ENCODE results near the gene SLC22A23. TPM values are rescaled to one million over a fixed set of nuclear protein-coding genes. Genes with fewer than 3 reads are reported as not detected.

Gene SLC22A23
- polyA plus RNA-seq, 1 donor (not counting 4 experiments of a cell fraction or from before 2014, with no cell fraction given): 4.3 TPM

DNA sequence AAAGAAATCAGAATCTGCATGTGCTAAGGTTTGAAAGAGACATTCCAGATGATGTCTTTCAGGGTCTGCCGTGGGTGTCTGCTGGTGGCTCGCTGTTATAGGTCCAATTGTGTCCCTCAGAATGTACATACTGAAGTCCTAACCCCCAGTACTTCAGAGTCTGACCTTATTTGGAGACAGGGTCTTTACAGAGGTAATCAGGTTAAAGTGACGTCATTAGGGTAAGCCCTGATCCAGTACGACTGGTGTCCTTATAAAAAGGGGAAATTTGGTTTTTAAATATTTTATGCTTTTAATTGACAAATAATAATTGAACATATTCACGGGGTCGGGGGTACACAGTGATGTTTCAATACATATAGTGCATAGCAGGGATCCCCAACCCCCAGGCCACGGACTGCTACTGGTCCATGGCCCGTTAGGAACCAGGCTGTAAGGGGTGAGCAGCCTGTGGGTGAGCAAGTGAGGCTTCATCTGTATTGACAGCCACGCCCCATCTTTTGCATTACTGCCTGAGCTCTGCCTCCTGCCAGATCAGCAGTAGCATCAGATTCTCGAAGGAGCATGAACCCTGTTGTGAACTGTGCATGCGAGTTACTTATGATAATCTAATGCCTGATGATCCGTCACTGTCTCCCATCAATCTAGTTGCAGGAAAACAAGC, 33.2 kb upstream of the SLC22A23 start:
- TF ChIP-seq EZH2 (IDR thresholded peaks at IDR 0.05; ENCODE audit: low read length): no peak
- TF ChIP-seq, protein P1, sequence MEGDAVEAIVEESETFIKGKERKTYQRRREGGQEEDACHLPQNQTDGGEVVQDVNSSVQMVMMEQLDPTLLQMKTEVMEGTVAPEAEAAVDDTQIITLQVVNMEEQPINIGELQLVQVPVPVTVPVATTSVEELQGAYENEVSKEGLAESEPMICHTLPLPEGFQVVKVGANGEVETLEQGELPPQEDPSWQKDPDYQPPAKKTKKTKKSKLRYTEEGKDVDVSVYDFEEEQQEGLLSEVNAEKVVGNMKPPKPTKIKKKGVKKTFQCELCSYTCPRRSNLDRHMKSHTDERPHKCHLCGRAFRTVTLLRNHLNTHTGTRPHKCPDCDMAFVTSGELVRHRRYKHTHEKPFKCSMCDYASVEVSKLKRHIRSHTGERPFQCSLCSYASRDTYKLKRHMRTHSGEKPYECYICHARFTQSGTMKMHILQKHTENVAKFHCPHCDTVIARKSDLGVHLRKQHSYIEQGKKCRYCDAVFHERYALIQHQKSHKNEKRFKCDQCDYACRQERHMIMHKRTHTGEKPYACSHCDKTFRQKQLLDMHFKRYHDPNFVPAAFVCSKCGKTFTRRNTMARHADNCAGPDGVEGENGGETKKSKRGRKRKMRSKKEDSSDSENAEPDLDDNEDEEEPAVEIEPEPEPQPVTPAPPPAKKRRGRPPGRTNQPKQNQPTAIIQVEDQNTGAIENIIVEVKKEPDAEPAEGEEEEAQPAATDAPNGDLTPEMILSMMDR (optimal IDR thresholded peaks at IDR 0.05 in 1 of 3, IDR thresholded peaks at IDR 0.05 in 1 of 3, conservative IDR thresholded peaks at IDR 0.05 in 1 of 3; ENCODE audit: extremely low read depth in 1 of 3, insufficient read depth in 2 of 3, low read length in 3 of 3): no peak
- Histone ChIP-seq H3K9me3 (ENCODE audit: control insufficient read depth, low read depth, low read length) (peaks cover under 1% of the 10 kb centered on the region), H3K4me3 (ENCODE audit: control insufficient read depth in 2 of 3, extremely low read depth in 1 of 3, insufficient read depth in 2 of 3, low read depth in 1 of 3, low read length in 3 of 3) (no peak overlapping the region), H3K36me3 (ENCODE audit: control insufficient read depth in 2 of 2, extremely low read depth in 1 of 2, insufficient read depth in 2 of 2, low read length in 2 of 2) (no peaks in the 10 kb centered on the region), H3K9ac (ENCODE audit: control insufficient read depth, extremely low read depth, insufficient read depth, low read length) (no peak overlapping the region), H3K27me3 (ENCODE audit: control insufficient read depth, extremely low read depth, insufficient read depth, low read length) (no peaks in the 10 kb centered on the region), H2AFZ (ENCODE audit: control insufficient read depth, low read length) (no peak overlapping the region), H3K9me1 (ENCODE audit: control insufficient read depth, extremely low read depth, insufficient read depth, low read length) (no peaks in the 10 kb centered on the region), H3K4me2 (ENCODE audit: control insufficient read depth, extremely low read depth, insufficient read depth, low read depth, low read length) (no peak overlapping the region), H3K27ac (ENCODE audit: control insufficient read depth, insufficient read depth, low read length) (no peak overlapping the region), H3K4me1 (ENCODE audit: control insufficient read depth, extremely low read depth, insufficient read depth, low read length) (peaks cover 4% of the 10 kb centered on the region), H3K79me2 (ENCODE audit: control insufficient read depth, insufficient read depth, low read length) (no peaks in the 10 kb centered on the region), H4K20me1 (ENCODE audit: control insufficient read depth, extremely low read depth, insufficient read depth, low read length) (no peaks in the 10 kb centered on the region)
- dilution Hi-C loops (cut with MboI; ENCODE audit: extremely low pct_ligation_motif_present, low sequenced_read_pairs): no loop called here
- FAIRE-seq (no peak), DNase-seq (ENCODE audit: low read depth, low spot score) (no peak)

DNA sequence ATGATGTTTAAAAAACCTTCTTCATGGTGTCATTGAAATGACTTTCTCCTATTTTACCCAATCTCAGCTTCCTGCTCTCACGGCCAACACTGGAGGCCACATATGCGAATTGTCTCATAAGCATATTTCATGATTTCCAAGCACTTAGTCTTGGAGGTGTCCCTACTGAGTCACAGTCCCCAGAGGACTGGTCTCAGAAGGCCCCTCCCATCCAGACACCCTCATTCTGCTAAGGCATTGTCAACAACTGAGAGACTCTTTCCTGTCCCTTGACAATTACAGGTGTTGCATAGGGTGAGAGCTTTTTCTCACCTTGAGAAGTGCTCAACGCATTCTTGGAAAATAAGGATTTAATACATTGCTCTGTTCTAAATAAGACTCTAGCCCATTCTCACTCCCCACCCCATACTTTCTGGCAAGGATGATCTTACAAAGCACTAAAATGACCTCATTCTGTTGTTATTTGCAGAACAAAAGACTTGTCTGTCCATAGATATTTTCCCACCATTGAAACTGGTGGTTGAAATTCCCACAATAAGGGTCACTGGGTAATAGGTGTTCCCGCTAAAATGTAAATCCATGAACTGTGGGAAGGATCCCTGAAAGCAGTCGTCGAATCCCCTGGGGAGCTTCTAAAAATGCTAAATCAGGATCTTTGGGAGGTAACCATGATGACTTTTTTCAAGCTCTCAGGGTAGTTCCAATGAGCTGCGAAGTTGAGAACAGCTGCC, 32.3 kb upstream of the SLC22A23 start:
- H3K9ac ChIP-seq (ENCODE audit: control insufficient read depth, extremely low read depth, insufficient read depth, low read length): no peak overlapping the region
- TF ChIP-seq, protein P1 (optimal IDR thresholded peaks at IDR 0.05 in 1 of 3, IDR thresholded peaks at IDR 0.05 in 1 of 3, conservative IDR thresholded peaks at IDR 0.05 in 1 of 3; ENCODE audit: extremely low read depth in 1 of 3, insufficient read depth in 2 of 3, low read length in 3 of 3): no peak
- TF ChIP-seq EZH2 (IDR thresholded peaks at IDR 0.05; ENCODE audit: low read length): no peak
- DNase-seq (ENCODE audit: low read depth, low spot score) (no peak), FAIRE-seq (peak; percentile 26)
- no peaks in the 10 kb centered on the region for H3K36me3 ChIP-seq (ENCODE audit: control insufficient read depth in 2 of 2, extremely low read depth in 1 of 2, insufficient read depth in 2 of 2, low read length in 2 of 2)
- H3K79me2 ChIP-seq (ENCODE audit: control insufficient read depth, insufficient read depth, low read length): no peaks in the 10 kb centered on the region
- no peak overlapping the region for H3K4me2 ChIP-seq (ENCODE audit: control insufficient read depth, extremely low read depth, insufficient read depth, low read depth, low read length)
- H3K4me1 ChIP-seq (ENCODE audit: control insufficient read depth, extremely low read depth, insufficient read depth, low read length): peaks cover 4% of the 10 kb centered on the region
- dilution Hi-C loops (cut with MboI; ENCODE audit: extremely low pct_ligation_motif_present, low sequenced_read_pairs): no loop called here
- H3K4me3 ChIP-seq (ENCODE audit: control insufficient read depth in 2 of 3, extremely low read depth in 1 of 3, insufficient read depth in 2 of 3, low read depth in 1 of 3, low read length in 3 of 3): no peak overlapping the region
- H2AFZ ChIP-seq (ENCODE audit: control insufficient read depth, low read length): no peak overlapping the region
- no peaks in the 10 kb centered on the region for H3K27me3 ChIP-seq (ENCODE audit: control insufficient read depth, extremely low read depth, insufficient read depth, low read length)
- peaks cover 7% of the 10 kb centered on the region for H3K9me3 ChIP-seq (ENCODE audit: control insufficient read depth, low read depth, low read length)
- no peak overlapping the region for H3K27ac ChIP-seq (ENCODE audit: control insufficient read depth, insufficient read depth, low read length)
- no peaks in the 10 kb centered on the region for H3K9me1 ChIP-seq (ENCODE audit: control insufficient read depth, extremely low read depth, insufficient read depth, low read length)
- H4K20me1 ChIP-seq (ENCODE audit: control insufficient read depth, extremely low read depth, insufficient read depth, low read length): no peaks in the 10 kb centered on the region

Data from keratinocyte (primary cell).